AG04449 (cell line): ENCODE data around the gene NXNL2.

Experiments
- CTCF ChIA-PET: fragments of 350-600 bp; formaldehyde crosslinking; extraction: SDS; loops from one replicate; lab custom pipeline; 2021; ENCODE audit warnings: antibody characterized with exemption; lab: Yijun Ruan, JAX
- POLR2A ChIA-PET: fragments of 400-600, 350-600 bp; formaldehyde crosslinking; extraction: SDS; loops from one replicate; lab custom pipeline; 2020; ENCODE audit warnings: antibody characterized with exemption, inconsistent platforms; lab: Yijun Ruan, JAX
- DNase-seq: peaks from one replicate; pipeline ENCODE4 v3.0.0-alpha.2; 2010; ENCODE audit warnings: low read depth, low spot score
- H3K4me3 ChIP-seq: 2 replicates; pipeline ENCODE4 v1.5.1; 2011; ENCODE audit warnings: low read depth, mild to moderate bottlenecking, control low read depth, low read length
- TF ChIP-seq, protein P1 (sequence below): IDR thresholded peaks from one replicate; pipeline ENCODE4 v1.5.1; 2011; ENCODE audit warnings: mild to moderate bottlenecking, moderate library complexity, low read length, control low read depth, inconsistent platforms; ENCODE audit not compliant: insufficient read depth; ENCODE audit errors: missing control alignments

Gene NXNL2

DNA sequence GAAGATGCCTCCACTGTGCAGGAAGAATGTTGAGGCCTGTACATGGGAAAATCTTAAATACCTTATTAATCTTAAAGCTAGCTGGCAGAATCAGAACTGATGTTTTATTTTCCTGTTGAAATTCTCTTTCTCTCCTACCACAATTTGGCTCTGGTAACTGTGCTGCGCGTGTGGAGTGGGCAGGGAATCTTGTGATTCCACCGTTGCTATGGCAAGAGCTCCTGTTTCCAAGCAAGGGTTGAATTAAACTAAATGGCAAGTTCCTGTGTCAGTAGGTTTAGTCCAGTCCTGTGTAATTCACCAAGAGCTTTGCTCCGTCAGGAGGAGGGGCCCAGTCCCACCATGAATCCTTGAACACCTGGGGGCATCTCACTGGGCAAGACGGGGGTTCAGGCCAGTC is 36.4 kb downstream of the NXNL2 start:
- H3K4me3 ChIP-seq = no peak overlapping the region
- no peak for DNase-seq
- CTCF ChIA-PET = interaction anchor here (1.1 kb wide), 1 partner anchor 33 kb away, joined by 3 read pairs; no protein-coding TSS in a partner anchor

DNA sequence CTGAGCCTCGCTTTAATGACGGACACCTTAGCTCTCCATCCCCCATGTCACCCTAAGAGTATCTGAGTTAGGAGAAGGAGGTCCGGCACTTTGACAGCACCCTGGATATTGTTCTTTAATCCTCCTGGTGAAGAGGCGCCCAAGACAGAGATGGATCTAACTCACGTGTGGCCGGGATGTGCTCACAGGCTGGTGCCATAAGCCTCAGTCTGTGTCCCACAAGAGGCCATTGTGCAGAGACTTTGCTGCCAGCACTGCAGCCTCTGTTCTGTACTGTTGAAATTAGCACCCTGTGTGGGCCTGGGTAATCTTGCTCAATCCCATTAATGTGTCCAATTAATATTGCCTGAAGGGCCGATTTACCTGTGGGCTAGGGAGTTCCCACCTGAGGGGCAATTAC is 37.7 kb downstream of the NXNL2 start:
- CTCF ChIA-PET = interaction anchor here (0.8 kb wide), 1 partner anchor 14 kb away, joined by 3 read pairs; no protein-coding TSS in a partner anchor
- POLR2A ChIA-PET = no interaction called here
- TF ChIP-seq, protein P1, sequence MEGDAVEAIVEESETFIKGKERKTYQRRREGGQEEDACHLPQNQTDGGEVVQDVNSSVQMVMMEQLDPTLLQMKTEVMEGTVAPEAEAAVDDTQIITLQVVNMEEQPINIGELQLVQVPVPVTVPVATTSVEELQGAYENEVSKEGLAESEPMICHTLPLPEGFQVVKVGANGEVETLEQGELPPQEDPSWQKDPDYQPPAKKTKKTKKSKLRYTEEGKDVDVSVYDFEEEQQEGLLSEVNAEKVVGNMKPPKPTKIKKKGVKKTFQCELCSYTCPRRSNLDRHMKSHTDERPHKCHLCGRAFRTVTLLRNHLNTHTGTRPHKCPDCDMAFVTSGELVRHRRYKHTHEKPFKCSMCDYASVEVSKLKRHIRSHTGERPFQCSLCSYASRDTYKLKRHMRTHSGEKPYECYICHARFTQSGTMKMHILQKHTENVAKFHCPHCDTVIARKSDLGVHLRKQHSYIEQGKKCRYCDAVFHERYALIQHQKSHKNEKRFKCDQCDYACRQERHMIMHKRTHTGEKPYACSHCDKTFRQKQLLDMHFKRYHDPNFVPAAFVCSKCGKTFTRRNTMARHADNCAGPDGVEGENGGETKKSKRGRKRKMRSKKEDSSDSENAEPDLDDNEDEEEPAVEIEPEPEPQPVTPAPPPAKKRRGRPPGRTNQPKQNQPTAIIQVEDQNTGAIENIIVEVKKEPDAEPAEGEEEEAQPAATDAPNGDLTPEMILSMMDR = no peak

More for the DNA sequence above, 36.4 kb downstream of the NXNL2 start:
- POLR2A ChIA-PET = interaction anchor here (0.9 kb wide), 1 partner anchor 35 kb away, joined by 3 read pairs; no protein-coding TSS in a partner anchor
- TF ChIP-seq, protein P1 = no peak

DNA sequence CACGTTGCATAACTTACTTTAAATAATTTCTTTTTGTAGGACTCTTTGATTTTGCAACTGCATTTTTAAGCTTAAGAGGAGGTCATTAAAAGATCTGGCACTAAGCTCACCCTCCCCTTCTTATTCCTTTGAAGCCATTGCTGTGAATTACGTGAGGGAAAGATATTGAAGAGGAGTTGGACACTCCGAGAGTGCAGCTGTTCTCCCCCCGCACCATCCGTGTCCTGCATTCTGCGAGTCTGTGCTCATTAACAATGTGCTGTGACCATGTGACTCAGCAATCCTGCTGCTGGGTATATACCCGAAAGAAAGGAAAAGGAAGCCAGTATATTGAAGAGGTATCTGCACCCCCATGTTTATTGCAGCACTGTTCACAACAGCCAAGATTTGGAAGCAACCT is 40.0 kb downstream of the NXNL2 start:
- no peak for DNase-seq
- TF ChIP-seq, protein P1 = no peak
- ChIA-PET CTCF (interaction anchor here (0.9 kb wide), 1 partner anchor 427 kb away, joined by 3 read pairs; no protein-coding TSS in a partner anchor), POLR2A (no interaction called here)
- H3K4me3 ChIP-seq = no peak overlapping the region

More for the DNA sequence above, 37.7 kb downstream of the NXNL2 start:
- H3K4me3 ChIP-seq = no peak overlapping the region
- DNase-seq = no peak

DNA sequence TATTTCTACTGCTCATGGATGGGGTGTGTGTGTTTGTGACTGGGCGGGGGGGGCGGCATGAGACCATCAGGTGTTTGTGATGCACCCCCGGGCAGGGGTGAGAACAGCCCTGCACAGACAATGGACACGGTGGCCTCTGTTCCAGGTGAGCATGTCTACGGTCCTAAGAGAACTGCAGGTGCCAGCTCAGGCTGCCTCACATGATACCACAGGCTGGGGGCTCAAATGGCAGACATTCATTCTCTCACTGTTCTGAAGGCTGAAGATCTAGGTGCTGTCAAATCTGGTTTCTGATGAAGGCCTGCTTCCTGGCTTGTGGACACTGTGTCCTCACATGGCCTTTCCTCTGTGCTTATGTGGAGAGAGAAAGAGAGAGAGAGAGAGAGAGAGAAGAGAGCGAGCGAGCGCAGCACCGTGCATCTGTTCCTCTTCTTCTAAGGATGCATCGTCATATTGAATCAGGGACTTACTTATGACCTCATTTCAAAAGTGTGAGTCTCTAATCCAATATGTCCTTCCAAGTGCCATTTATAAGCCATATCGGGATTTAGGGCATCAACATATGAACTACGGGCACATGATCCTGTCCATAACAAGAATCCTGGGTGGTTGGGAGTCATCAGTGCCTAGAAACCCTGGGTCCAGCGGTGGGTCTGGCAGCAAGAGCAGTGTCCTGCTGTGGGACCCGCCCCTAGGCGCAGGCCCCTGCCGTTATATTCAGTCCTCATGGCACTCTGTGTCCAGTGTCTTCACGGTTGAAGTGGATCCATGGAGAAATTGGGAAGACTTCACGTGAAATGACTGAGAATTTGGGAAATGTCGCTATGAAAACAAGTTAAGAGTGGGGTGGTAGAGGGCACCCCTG is 42.5 kb downstream of the NXNL2 start:
- TF ChIP-seq, protein P1 = no peak
- no peak overlapping the region for H3K4me3 ChIP-seq
- POLR2A ChIA-PET = no interaction called here
- DNase-seq = no peak
- CTCF ChIA-PET = interaction anchor here (1.1 to 1.5 kb wide), 6 partner anchors 9 to 627 kb away, joined by 3 to 7 read pairs (median 4); no protein-coding TSS in a partner anchor

DNA sequence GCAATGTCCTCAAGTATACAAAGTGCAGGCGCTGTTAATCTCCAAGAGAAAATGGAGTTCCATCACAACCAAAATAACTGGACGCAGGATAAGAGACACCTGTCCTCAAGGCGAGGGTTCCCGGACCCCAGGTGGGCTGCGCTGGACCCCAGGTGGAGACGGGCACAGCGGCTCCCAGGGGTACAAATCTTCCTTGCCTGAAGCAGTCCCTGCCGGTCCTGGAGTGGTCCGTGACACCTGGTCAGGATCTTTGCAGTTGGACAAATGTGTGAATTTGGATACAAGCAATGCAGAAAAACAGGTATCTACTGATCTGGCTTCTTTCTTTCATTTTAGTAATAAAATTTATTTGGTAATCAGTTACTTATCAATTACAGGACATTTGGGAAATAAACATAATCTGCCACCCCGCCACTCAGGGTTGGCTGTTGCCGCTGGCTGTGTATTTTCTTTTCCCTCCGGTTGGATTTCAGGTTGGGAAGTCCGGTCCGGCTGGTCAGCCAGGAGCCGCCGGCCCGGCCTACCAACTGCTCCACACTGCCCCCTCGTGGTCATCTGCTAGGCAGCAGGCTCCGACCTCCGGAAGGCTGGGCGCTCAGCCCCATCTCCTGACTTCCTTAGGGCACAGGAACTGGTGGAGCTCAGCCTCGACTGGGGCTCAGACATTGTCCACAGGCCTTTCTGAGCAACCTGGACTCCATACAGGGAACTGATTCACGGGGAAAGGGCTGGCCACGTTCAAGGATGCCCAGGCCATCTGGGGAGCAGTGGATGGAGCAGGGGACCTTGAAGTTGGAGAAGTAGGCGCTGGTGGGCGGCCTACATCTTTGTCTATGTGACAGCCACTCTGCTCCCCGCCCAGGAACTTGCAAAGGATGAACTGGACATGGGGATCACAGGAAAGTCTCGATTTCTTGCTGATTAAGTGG is 43.4 kb downstream of the NXNL2 start:
- POLR2A ChIA-PET = no interaction called here
- TF ChIP-seq, protein P1 = peak; percentile 97
- no peak for DNase-seq
- CTCF ChIA-PET = interaction anchor here (0.6 to 2.6 kb wide), 32 partner anchors 10 to 628 kb away, joined by 3 to 17 read pairs (median 4); partner anchors contain the start of genes NXNL2 and S1PR3
- H3K4me3 ChIP-seq = no peak overlapping the region
